ENCODE results near the gene TBX1. TPM values are rescaled to one million over a fixed set of nuclear protein-coding genes. Genes with fewer than 3 reads are reported as not detected.

TBX1 gene
- total and polyA plus RNA-seq, 2 of the 13 experiments (the other 11 are each of a cell fraction or from before 2014, with no cell fraction given) = not detected

DNA sequence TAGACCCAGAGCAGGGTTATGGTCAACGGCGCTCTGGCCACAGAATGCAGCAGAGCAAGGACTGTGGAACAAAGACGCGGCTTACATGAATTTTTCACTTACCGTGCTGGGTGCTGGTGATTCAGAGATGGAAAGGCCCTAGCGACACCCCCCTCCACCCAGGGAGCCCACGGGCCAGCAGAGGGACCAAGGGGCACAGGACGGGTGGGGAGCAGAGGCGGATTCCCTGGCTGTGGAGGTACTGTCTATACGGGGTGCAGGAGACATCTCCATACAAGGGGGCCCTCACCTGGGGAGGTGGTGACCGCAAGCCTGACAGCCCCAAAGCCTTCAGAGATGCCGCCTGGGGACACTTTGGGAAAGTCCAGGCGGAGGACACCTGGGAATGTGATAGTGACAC lies 47.3 kb upstream of the TBX1 start:
- CTCF ChIA-PET (ENCODE audit: low intra/inter-chr PET ratio, low total read pairs) = no interaction called here
- H3K36me3 ChIP-seq (replicated peaks in 1 of 2; ENCODE audit: control insufficient read depth in 1 of 2, insufficient read depth in 2 of 2, low read length in 2 of 2) = no peaks in the 10 kb centered on the region
- H2AFZ ChIP-seq (ENCODE audit: low read length) = no peak overlapping the region
- H3K27ac ChIP-seq (ENCODE audit: extremely low read length, insufficient read depth, low read length) = no peak overlapping the region
- DNase-seq (ENCODE audit: low spot score) (no peak), ATAC-seq (no peak), FAIRE-seq (no peak)
- BruUV-seq (replicated peaks) = no TSS peak
- WGBS (ENCODE audit: low lambda C conversion rate) = 50% methylated on average over 2 of the region's 13 CpGs
- intact Hi-C loops (cut with micrococcal nuclease; ENCODE audit: unreplicated experiment) (no loop called here), in situ Hi-C loops (cut with HindIII; ENCODE audit: extremely low pct_ligation_motif_present, low pct_unique_long_range_greater_than_20kb) (no loop called here)
- H3K9me3 ChIP-seq (ENCODE audit: low read length) = no peaks in the 10 kb centered on the region
- 0 out of 2 replicates have a peak, but pooled peaks have one; percentile 41 for TF ChIP-seq EZH2 (conservative IDR thresholded peaks at IDR 0.05; ENCODE audit: low read depth, low read length)
- TF ChIP-seq, protein P1, sequence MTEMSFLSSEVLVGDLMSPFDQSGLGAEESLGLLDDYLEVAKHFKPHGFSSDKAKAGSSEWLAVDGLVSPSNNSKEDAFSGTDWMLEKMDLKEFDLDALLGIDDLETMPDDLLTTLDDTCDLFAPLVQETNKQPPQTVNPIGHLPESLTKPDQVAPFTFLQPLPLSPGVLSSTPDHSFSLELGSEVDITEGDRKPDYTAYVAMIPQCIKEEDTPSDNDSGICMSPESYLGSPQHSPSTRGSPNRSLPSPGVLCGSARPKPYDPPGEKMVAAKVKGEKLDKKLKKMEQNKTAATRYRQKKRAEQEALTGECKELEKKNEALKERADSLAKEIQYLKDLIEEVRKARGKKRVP (CRISPR knock-in tag; IDR thresholded peaks at IDR 0.05) = no peak
- H3K27me3 ChIP-seq (ENCODE audit: control insufficient read depth in 1 of 2, insufficient read depth in 2 of 2, low read length in 2 of 2) = peaks cover 13 to 86% of the 10 kb centered on the region in 2 experiments
- H3K4me1 ChIP-seq (ENCODE audit: insufficient read depth, low read length) = peaks cover 4% of the 10 kb centered on the region; the same call in 1 of the 2 replicates
- H3K4me2 ChIP-seq (ENCODE audit: low read depth, low read length) = no peak overlapping the region
- no peaks in the 10 kb centered on the region for H3K79me2 ChIP-seq (ENCODE audit: insufficient read depth, low read length)
- POLR2A ChIA-PET = no interaction called here
- H3K9ac ChIP-seq (ENCODE audit: insufficient read depth, low read depth, low read length) = no peak overlapping the region
- H3K4me3 ChIP-seq (replicated peaks in 1 of 3; ENCODE audit: insufficient read depth in 1 of 3, low read depth in 2 of 3, low read length in 3 of 3) = no peak overlapping the region
- H4K20me1 ChIP-seq (ENCODE audit: insufficient read depth, low read length) = peaks cover 4% of the 10 kb centered on the region; the same call in 1 of the 2 replicates

DNA sequence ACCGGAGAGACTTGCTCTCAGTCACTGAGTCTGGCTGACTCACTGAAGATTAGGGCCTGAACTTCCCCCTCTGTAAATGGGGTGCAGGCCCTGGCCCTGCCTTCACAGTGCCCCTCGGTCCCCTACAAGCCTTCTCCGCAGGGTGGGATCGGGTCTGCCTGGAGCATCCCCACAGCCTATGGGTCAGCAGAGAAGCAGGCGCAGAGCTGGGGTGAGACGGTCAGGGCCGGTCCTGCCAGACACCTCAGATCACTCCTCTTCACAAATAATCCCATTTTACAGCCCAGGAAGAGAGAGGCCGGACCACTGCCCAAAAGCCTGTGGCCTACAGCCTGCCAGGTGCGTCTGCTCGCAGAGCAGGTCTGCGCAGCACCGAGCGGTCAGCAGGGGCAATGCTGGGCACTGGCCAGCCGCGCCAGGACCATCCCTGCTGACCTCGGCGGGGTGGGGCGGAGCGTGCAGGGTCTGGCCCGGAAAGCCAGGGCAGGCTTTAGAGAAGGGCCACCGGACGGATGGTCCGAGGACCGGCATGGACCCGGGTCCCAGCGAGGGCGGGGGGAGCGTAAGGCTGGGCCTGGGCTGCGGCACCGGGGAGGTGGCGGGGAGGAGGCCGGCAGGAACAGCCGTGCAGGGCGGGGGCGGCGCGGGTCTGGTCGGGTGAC lies 46.8 kb upstream of the TBX1 start:
- no peak overlapping the region for H3K9ac ChIP-seq (ENCODE audit: insufficient read depth, low read depth, low read length)
- H3K36me3 ChIP-seq (replicated peaks in 1 of 2; ENCODE audit: control insufficient read depth in 1 of 2, insufficient read depth in 2 of 2, low read length in 2 of 2) = no peaks in the 10 kb centered on the region
- H3K27me3 ChIP-seq (ENCODE audit: control insufficient read depth in 1 of 2, insufficient read depth in 2 of 2, low read length in 2 of 2) = peaks cover 11 to 86% of the 10 kb centered on the region in 2 experiments
- in situ Hi-C loops (cut with HindIII; ENCODE audit: extremely low pct_ligation_motif_present, low pct_unique_long_range_greater_than_20kb) = no loop called here
- no peaks in the 10 kb centered on the region for H3K9me3 ChIP-seq (ENCODE audit: low read length)
- ATAC-seq (peak; percentile 33), FAIRE-seq (no peak), DNase-seq (ENCODE audit: low spot score) (no peak)
- H4K20me1 ChIP-seq (ENCODE audit: insufficient read depth, low read length) = peaks cover 4% of the 10 kb centered on the region; the same call in 1 of the 2 replicates
- no TSS peak for BruUV-seq (replicated peaks)
- POLR2A ChIA-PET = no interaction called here
- no peak overlapping the region for H3K27ac ChIP-seq (ENCODE audit: extremely low read length, insufficient read depth, low read length)
- CTCF ChIA-PET (ENCODE audit: low intra/inter-chr PET ratio, low total read pairs) = no interaction called here
- peak overlapping the region; percentile 26 to 62 (median 42); a peak in 4 of 6 replicates for H3K4me3 ChIP-seq (replicated peaks in 1 of 3; ENCODE audit: insufficient read depth in 1 of 3, low read depth in 2 of 3, low read length in 3 of 3)
- H3K79me2 ChIP-seq (ENCODE audit: insufficient read depth, low read length) = no peaks in the 10 kb centered on the region
- intact Hi-C loops (cut with micrococcal nuclease; ENCODE audit: unreplicated experiment) = no loop called here
- H3K4me1 ChIP-seq (ENCODE audit: insufficient read depth, low read length) = peaks cover 4% of the 10 kb centered on the region; the same call in 1 of the 2 replicates
- WGBS (ENCODE audit: low lambda C conversion rate) = 0% methylated on average over 4 of the region's 38 CpGs
- H2AFZ ChIP-seq (ENCODE audit: low read length) = no peak overlapping the region
- H3K4me2 ChIP-seq (ENCODE audit: low read depth, low read length) = peak overlapping the region; percentile 67
- TF ChIP-seq ZNF230 (CRISPR knock-in tag; IDR thresholded peaks at IDR 0.05) = no peak
- TF ChIP-seq ZNF264 (CRISPR knock-in tag; IDR thresholded peaks at IDR 0.05) = no peak
- TF ChIP-seq, protein P2, sequence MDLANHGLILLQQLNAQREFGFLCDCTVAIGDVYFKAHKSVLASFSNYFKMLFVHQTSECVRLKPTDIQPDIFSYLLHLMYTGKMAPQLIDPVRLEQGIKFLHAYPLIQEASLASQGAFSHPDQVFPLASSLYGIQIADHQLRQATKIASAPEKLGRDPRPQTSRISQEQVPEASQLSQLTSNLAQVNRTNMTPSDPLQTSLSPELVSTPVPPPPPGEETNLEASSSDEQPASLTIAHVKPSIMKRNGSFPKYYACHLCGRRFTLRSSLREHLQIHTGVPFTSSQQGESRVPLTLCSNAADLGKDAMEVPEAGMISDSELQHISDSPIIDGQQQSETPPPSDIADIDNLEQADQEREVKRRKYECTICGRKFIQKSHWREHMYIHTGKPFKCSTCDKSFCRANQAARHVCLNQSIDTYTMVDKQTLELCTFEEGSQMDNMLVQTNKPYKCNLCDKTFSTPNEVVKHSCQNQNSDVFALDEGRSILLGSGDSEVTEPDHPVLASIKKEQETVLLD (CRISPR knock-in tag; IDR thresholded peaks at IDR 0.05; ENCODE audit: low read depth) = no peak
- TF ChIP-seq PHF20 (CRISPR knock-in tag; IDR thresholded peaks at IDR 0.05) = no peak
- TF ChIP-seq DNMT3B (CRISPR knock-in tag; conservative IDR thresholded peaks at IDR 0.05) = no peak
- TF ChIP-seq, protein P3, sequence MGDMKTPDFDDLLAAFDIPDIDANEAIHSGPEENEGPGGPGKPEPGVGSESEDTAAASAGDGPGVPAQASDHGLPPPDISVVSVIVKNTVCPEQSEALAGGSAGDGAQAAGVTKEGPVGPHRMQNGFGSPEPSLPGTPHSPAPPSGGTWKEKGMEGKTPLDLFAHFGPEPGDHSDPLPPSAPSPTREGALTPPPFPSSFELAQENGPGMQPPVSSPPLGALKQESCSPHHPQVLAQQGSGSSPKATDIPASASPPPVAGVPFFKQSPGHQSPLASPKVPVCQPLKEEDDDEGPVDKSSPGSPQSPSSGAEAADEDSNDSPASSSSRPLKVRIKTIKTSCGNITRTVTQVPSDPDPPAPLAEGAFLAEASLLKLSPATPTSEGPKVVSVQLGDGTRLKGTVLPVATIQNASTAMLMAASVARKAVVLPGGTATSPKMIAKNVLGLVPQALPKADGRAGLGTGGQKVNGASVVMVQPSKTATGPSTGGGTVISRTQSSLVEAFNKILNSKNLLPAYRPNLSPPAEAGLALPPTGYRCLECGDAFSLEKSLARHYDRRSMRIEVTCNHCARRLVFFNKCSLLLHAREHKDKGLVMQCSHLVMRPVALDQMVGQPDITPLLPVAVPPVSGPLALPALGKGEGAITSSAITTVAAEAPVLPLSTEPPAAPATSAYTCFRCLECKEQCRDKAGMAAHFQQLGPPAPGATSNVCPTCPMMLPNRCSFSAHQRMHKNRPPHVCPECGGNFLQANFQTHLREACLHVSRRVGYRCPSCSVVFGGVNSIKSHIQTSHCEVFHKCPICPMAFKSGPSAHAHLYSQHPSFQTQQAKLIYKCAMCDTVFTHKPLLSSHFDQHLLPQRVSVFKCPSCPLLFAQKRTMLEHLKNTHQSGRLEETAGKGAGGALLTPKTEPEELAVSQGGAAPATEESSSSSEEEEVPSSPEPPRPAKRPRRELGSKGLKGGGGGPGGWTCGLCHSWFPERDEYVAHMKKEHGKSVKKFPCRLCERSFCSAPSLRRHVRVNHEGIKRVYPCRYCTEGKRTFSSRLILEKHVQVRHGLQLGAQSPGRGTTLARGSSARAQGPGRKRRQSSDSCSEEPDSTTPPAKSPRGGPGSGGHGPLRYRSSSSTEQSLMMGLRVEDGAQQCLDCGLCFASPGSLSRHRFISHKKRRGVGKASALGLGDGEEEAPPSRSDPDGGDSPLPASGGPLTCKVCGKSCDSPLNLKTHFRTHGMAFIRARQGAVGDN (CRISPR knock-in tag; IDR thresholded peaks at IDR 0.05) = peak; percentile 30
- no peak for TF ChIP-seq ATF1 (CRISPR knock-in tag; IDR thresholded peaks at IDR 0.05)
- no peak for TF ChIP-seq RFX3 (CRISPR knock-in tag; IDR thresholded peaks at IDR 0.05)
